Hepatocyte (in vitro differentiated cells): ENCODE data around the gene NAV3.

Source experiments
- EZH2 ChIP-seq: fragments of 200-600 bp; sonication (generic); IDR thresholded peaks from 2 replicates; pipeline ENCODE4 v1.6.1; 2016; ENCODE audit warnings: antibody characterized with exemption, mild to moderate bottlenecking, borderline replicate concordance
- EZH2phosphoT487 ChIP-seq: fragments of 200-600 bp; sonication (generic); IDR thresholded peaks from one replicate; pipeline ENCODE4 v1.6.1; 2018; ENCODE audit warnings: antibody characterized with exemption, mild to moderate bottlenecking, low read depth, moderate library complexity; ENCODE audit not compliant: unreplicated experiment, severe bottlenecking
- TF ChIP-seq, protein P1 (sequence below): fragments of 200-600 bp; sonication (generic); IDR thresholded peaks from 2 replicates; pipeline ENCODE4 v1.5.1; 2016; ENCODE audit warnings: antibody characterized with exemption, mild to moderate bottlenecking; ENCODE audit not compliant: poor library complexity

- TF ChIP-seq EZH2phosphoT487 (no peak), EZH2 (no peak)
- TF ChIP-seq, protein P1, sequence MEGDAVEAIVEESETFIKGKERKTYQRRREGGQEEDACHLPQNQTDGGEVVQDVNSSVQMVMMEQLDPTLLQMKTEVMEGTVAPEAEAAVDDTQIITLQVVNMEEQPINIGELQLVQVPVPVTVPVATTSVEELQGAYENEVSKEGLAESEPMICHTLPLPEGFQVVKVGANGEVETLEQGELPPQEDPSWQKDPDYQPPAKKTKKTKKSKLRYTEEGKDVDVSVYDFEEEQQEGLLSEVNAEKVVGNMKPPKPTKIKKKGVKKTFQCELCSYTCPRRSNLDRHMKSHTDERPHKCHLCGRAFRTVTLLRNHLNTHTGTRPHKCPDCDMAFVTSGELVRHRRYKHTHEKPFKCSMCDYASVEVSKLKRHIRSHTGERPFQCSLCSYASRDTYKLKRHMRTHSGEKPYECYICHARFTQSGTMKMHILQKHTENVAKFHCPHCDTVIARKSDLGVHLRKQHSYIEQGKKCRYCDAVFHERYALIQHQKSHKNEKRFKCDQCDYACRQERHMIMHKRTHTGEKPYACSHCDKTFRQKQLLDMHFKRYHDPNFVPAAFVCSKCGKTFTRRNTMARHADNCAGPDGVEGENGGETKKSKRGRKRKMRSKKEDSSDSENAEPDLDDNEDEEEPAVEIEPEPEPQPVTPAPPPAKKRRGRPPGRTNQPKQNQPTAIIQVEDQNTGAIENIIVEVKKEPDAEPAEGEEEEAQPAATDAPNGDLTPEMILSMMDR, result no peak
Observed at GRCh38 chr12:78128211-78128610, 297.5 kb downstream of the NAV3 start.
